Measurements from ENCODE around the gene CAMK2A. TPM values are rescaled to one million over a fixed set of nuclear protein-coding genes. Genes with fewer than 3 reads are reported as not detected.

The CAMK2A gene
- total RNA-seq, 1 donor from 2014 or later = 1.1 TPM

DNA sequence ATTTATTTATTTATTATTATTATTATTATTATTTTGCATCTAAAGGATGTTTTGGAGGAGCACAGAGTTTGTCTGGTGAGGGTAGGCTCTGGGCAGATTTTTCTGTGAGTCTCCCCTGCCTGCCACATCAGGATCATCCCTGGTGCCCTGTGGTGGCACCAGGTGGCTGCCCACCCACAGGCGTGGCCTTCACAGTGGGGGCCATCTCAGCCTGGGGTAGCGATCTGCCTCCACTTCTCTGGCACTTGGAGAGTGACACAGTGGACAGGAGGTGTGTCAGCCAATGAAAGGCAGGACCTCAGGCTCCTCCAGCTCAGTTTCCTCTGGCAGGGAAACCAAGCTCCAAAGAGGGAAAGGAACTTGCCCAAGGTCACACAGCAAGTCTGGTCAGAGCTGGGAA, 69.7 kb downstream of the CAMK2A start:
- H3K4me1 Mint-ChIP-seq (ENCODE audit: unreplicated experiment) = peaks cover 5% of the 10 kb centered on the region
- no peak for DNase-seq (ENCODE audit: low spot score)
- no peak for TF ChIP-seq CTCF (IDR thresholded peaks at IDR 0.05; ENCODE audit: unreplicated experiment)
- peaks cover 6% of the 10 kb centered on the region for H3K27me3 Mint-ChIP-seq (ENCODE audit: unreplicated experiment)
- H3K27ac Mint-ChIP-seq (ENCODE audit: unreplicated experiment) = no peak overlapping the region
- H3K36me3 Mint-ChIP-seq (ENCODE audit: low read depth, unreplicated experiment) = no peaks in the 10 kb centered on the region
- H3K9me3 Mint-ChIP-seq (ENCODE audit: unreplicated experiment) = no peaks in the 10 kb centered on the region
- no peak overlapping the region for H3K4me3 Mint-ChIP-seq (ENCODE audit: unreplicated experiment)

GRCh38 chr5:150219142-150219541, 70.4 kb downstream of the CAMK2A start:
- H3K9me3 Mint-ChIP-seq (ENCODE audit: unreplicated experiment) = no peaks in the 10 kb centered on the region
- H3K27me3 Mint-ChIP-seq (ENCODE audit: unreplicated experiment) = peaks cover 6% of the 10 kb centered on the region
- no peaks in the 10 kb centered on the region for H3K36me3 Mint-ChIP-seq (ENCODE audit: low read depth, unreplicated experiment)
- no peak overlapping the region for H3K4me3 Mint-ChIP-seq (ENCODE audit: unreplicated experiment)
- no peak for TF ChIP-seq CTCF (IDR thresholded peaks at IDR 0.05; ENCODE audit: unreplicated experiment)
- H3K4me1 Mint-ChIP-seq (ENCODE audit: unreplicated experiment) = peaks cover 5% of the 10 kb centered on the region
- no peak overlapping the region for H3K27ac Mint-ChIP-seq (ENCODE audit: unreplicated experiment)
- DNase-seq (ENCODE audit: low spot score) = no peak

DNA sequence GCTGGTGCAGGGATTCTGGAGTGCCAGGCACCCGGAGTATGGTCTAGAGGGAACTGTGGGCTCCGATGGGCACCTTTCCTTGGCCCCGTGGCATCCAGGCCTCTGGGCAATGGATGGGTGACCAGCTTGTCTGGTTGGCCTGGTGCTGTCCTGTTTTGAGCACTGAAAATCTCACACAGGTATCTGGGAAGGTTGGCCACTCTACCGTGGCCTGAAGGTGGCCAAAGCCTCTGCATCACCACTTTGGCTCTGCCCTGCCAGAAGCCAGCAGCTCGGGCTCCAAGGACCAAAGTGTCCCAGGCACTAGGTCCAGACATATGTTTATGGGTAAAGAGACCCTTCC, 70.9 kb downstream of the CAMK2A start:
- H3K27ac Mint-ChIP-seq (ENCODE audit: unreplicated experiment) = no peak overlapping the region
- H3K27me3 Mint-ChIP-seq (ENCODE audit: unreplicated experiment) = peaks cover 6% of the 10 kb centered on the region
- no peaks in the 10 kb centered on the region for H3K9me3 Mint-ChIP-seq (ENCODE audit: unreplicated experiment)
- H3K4me1 Mint-ChIP-seq (ENCODE audit: unreplicated experiment) = peaks cover 5% of the 10 kb centered on the region
- no peak for DNase-seq (ENCODE audit: low spot score)
- H3K36me3 Mint-ChIP-seq (ENCODE audit: low read depth, unreplicated experiment) = no peaks in the 10 kb centered on the region
- H3K4me3 Mint-ChIP-seq (ENCODE audit: unreplicated experiment) = no peak overlapping the region
- TF ChIP-seq CTCF (IDR thresholded peaks at IDR 0.05; ENCODE audit: unreplicated experiment) = no peak

DNA sequence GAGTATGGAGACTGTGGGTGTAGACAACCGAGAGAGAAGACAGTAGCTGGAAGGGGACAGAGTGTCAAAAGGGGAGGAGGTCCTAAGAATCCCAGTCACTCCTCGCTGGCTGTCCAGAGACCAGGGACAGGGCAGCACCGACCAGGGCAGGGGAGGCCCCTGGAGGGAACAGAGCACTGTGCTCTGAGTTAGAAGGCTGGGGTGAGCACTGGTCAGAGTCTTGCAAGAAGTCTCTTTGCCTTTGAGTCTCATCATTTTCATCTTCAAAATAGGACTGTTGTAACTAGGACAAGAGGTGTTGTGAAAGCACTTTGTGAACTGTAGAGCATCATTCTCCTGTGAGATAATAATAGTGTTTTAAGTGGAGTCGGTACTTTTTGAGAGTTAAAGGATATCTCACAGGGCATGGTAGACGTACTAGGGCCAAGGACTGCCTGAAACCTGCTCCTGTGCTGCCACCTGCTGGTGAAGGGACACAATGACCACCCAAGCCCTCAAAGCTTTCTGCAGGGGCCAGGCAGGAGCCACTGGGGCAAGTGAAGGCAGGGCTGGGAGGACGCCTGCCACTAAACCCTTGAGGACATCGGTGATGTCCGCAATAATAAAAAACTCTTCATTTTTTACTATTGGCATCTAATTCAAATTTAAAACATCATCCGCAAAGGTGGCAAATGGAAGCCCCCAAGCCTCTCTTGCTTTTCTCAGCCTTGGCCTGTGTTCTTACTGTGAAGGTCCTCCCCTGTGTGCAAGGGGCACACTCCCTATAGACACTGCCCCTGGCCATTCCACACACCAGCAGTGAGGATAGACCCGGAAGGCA, 71.5 kb downstream of the CAMK2A start:
- Mint-ChIP-seq H3K27ac (ENCODE audit: unreplicated experiment) (no peak overlapping the region), H3K4me1 (ENCODE audit: unreplicated experiment) (peaks cover 5% of the 10 kb centered on the region), H3K9me3 (ENCODE audit: unreplicated experiment) (no peaks in the 10 kb centered on the region), H3K4me3 (ENCODE audit: unreplicated experiment) (no peak overlapping the region), H3K27me3 (ENCODE audit: unreplicated experiment) (peaks cover 6% of the 10 kb centered on the region), H3K36me3 (ENCODE audit: low read depth, unreplicated experiment) (no peaks in the 10 kb centered on the region)
- TF ChIP-seq CTCF (IDR thresholded peaks at IDR 0.05; ENCODE audit: unreplicated experiment) = peak; percentile 97
- DNase-seq (ENCODE audit: low spot score) = peak; percentile 92

GRCh38 chr5:150217038-150217437, 72.5 kb downstream of the CAMK2A start:
- no peak for DNase-seq (ENCODE audit: low spot score)
- H3K27me3 Mint-ChIP-seq (ENCODE audit: unreplicated experiment) = peaks cover 9% of the 10 kb centered on the region
- no peaks in the 10 kb centered on the region for H3K9me3 Mint-ChIP-seq (ENCODE audit: unreplicated experiment)
- H3K4me1 Mint-ChIP-seq (ENCODE audit: unreplicated experiment) = peaks cover 9% of the 10 kb centered on the region
- no peak overlapping the region for H3K27ac Mint-ChIP-seq (ENCODE audit: unreplicated experiment)
- H3K4me3 Mint-ChIP-seq (ENCODE audit: unreplicated experiment) = no peak overlapping the region
- H3K36me3 Mint-ChIP-seq (ENCODE audit: low read depth, unreplicated experiment) = no peaks in the 10 kb centered on the region
- no peak for TF ChIP-seq CTCF (IDR thresholded peaks at IDR 0.05; ENCODE audit: unreplicated experiment)
